Omental fat pad (tissue), 4 donors: ENCODE results near the gene TSHR. TPM values are rescaled to one million over a fixed set of nuclear protein-coding genes. Genes with fewer than 3 reads are reported as not detected.

ENCODE experiments used
- total RNA-seq, 4 donors: library from RNA; depleted of rRNA; stranded (reverse); fragments of >200 nt; gene quantifications; one replicate each; pipeline ENCODE4 v1.1.0, GENCODE V29; 2016

The TSHR gene
- total RNA-seq, 4 donors from 2014 or later: 0.36 to 0.79 (median 0.74) TPM; not detected in 1

Other genes with a start within 250 kb of the TSHR start
- gene CEP128, start 13.9 kb upstream of the TSHR start, total RNA-seq: 10 to 100 TPM in 1 of 4 donors, 1 to 10 TPM in 3; 3.5 to 13.1 (median 4.6) TPM